A549 (cell line): ENCODE results near the gene BTBD10.

Experiments
- BHLHE40 ChIP-seq: IDR thresholded peaks from 2 replicates; pipeline ENCODE4 v1.6.1; 2012; ENCODE audit warnings: low read depth, low read length, inconsistent platforms
- CEBPB ChIP-seq, 2 experiments: fragments of >200 bp in 1 of 2; sonication (Bioruptor Twin) in 1 of 2; formaldehyde crosslinking in 1 of 2; IDR thresholded peaks; 2 replicates each; pipeline ENCODE4 v1.6.1; 2012 to 2016
- CHD4 ChIP-seq: fragments of 200-600 bp; sonication (generic); IDR thresholded peaks from 2 replicates; pipeline ENCODE4 v1.6.1; 2016; ENCODE audit warnings: antibody characterized with exemption, mild to moderate bottlenecking, borderline replicate concordance
- CTCF ChIP-seq: fragments of >200 bp; sonication (Bioruptor Twin); formaldehyde crosslinking; IDR thresholded peaks from 3 replicates; pipeline ENCODE4 v1.5.1; 2016
- E2F6 ChIP-seq: IDR thresholded peaks from 2 replicates; pipeline ENCODE4 v1.6.1; 2012; ENCODE audit warnings: low read depth, borderline replicate concordance
- EP300 ChIP-seq, 2 experiments: fragments of >200 bp; sonication (Bioruptor Twin); formaldehyde crosslinking; IDR thresholded peaks; 2 replicates in 1 of 2; 3 replicates in 1 of 2; pipeline ENCODE4 v1.6.1; 2016 to 2017
- HES2 ChIP-seq: fragments of >200 bp; sonication (Bioruptor Twin); formaldehyde crosslinking; IDR thresholded peaks from 2 replicates; pipeline ENCODE4 v1.6.1; 2016
- HOXA7 ChIP-seq: fragments of 250-450 bp; sonication (Bioruptor Pico); IDR thresholded peaks from 2 replicates; pipeline ENCODE4 v1.5.0; 2020; ENCODE audit warnings: mild to moderate bottlenecking, moderate library complexity
- JUNB ChIP-seq: fragments of >200 bp; sonication (Bioruptor Twin); formaldehyde crosslinking; IDR thresholded peaks from 2 replicates; pipeline ENCODE4 v1.6.1; 2016
- KDM5A ChIP-seq: fragments of 200-600 bp; sonication (generic); IDR thresholded peaks from 2 replicates; pipeline ENCODE4 v1.6.1; 2016; ENCODE audit warnings: antibody characterized with exemption, mild to moderate bottlenecking
- POLR2A ChIP-seq: IDR thresholded peaks from 2 replicates; pipeline ENCODE4 v1.6.1; 2012; ENCODE audit warnings: mild to moderate bottlenecking, low read length
- POLR2AphosphoS2 ChIP-seq: conservative IDR thresholded peaks from 2 replicates; pipeline ENCODE4 v1.6.1; 2012; ENCODE audit warnings: low read length, improper control_type of control experiment, inconsistent platforms
- SMC3 ChIP-seq: fragments of >200 bp; sonication (Bioruptor Twin); formaldehyde crosslinking; IDR thresholded peaks from 3 replicates; pipeline ENCODE4 v1.6.1; 2018; ENCODE audit warnings: inconsistent platforms
- ZFP36 ChIP-seq: fragments of 450-650 bp; IDR thresholded peaks from 2 replicates; pipeline ENCODE4 v1.6.1; 2014; ENCODE audit warnings: borderline replicate concordance; ENCODE audit not compliant: partially characterized antibody

- no peak for TF ChIP-seq EP300 (IDR thresholded peaks at IDR 0.05)
- no peak for TF ChIP-seq POLR2A
- TF ChIP-seq CTCF: no peak
- TF ChIP-seq KDM5A: no peak
- TF ChIP-seq POLR2AphosphoS2: no peak
- no peak for TF ChIP-seq E2F6
- no peak for TF ChIP-seq ZFP36
- TF ChIP-seq BHLHE40: no peak
- no peak for TF ChIP-seq CEBPB (IDR thresholded peaks at IDR 0.05)
- no peak for TF ChIP-seq CHD4
- no peak for TF ChIP-seq JUNB
- TF ChIP-seq HOXA7 (CRISPR knock-in tag): no peak
- no peak for TF ChIP-seq SMC3
- TF ChIP-seq HES2: no peak
Measured at GRCh38 chr11:13429288-13429687, 33.7 kb downstream of the BTBD10 start.
